A549 (cell line): ENCODE data around the gene CFC1.
"Not testable (repeated sequence)": the region's sequence is repeated elsewhere in the genome, so short reads cannot be mapped to it uniquely, and the experiment has no call there.

Experiments
- CTCF ChIP-seq: fragments of >200 bp; sonication (Bioruptor Twin); formaldehyde crosslinking; IDR thresholded peaks from 3 replicates; pipeline ENCODE4 v1.5.1; 2016
- ESRRA ChIP-seq: fragments of 150-350 bp; IDR thresholded peaks from 2 replicates; pipeline ENCODE4 v1.6.1; 2014; ENCODE audit warnings: mild to moderate bottlenecking, low read length, borderline replicate concordance
- HOXA7 ChIP-seq: fragments of 250-450 bp; sonication (Bioruptor Pico); IDR thresholded peaks from 2 replicates; pipeline ENCODE4 v1.5.0; 2020; ENCODE audit warnings: mild to moderate bottlenecking, moderate library complexity
- MAFK ChIP-seq: fragments of 450-650 bp; IDR thresholded peaks from 2 replicates; pipeline ENCODE4 v1.6.1; 2014; ENCODE audit not compliant: partially characterized antibody
- MAX ChIP-seq: IDR thresholded peaks from 2 replicates; pipeline ENCODE4 v1.6.1; 2012
- MYC ChIP-seq: IDR thresholded peaks from 2 replicates; pipeline ENCODE4 v1.6.1; 2012; ENCODE audit warnings: mild to moderate bottlenecking, inconsistent platforms, low read length, improper control_type of control experiment, borderline replicate concordance
- POLR2A ChIP-seq: IDR thresholded peaks from 2 replicates; pipeline ENCODE4 v1.6.1; 2012; ENCODE audit warnings: mild to moderate bottlenecking, low read length
- RAD21 ChIP-seq, 2 experiments: fragments of >200 bp in 1 of 2; sonication (Bioruptor Twin) in 1 of 2; formaldehyde crosslinking in 1 of 2; IDR thresholded peaks in 1 of 2; conservative IDR thresholded peaks in 1 of 2; 2 replicates in 1 of 2; 3 replicates in 1 of 2; pipeline ENCODE4 v1.6.1; 2012 to 2018; ENCODE audit warnings: inconsistent platforms in 1 of 2
- RFX5 ChIP-seq: fragments of 450-650 bp; IDR thresholded peaks from 2 replicates; pipeline ENCODE4 v1.7.1; 2014; ENCODE audit warnings: antibody characterized with exemption, mild to moderate bottlenecking, moderate library complexity
- SMC3 ChIP-seq: fragments of >200 bp; sonication (Bioruptor Twin); formaldehyde crosslinking; IDR thresholded peaks from 3 replicates; pipeline ENCODE4 v1.6.1; 2018; ENCODE audit warnings: inconsistent platforms
- TF ChIP-seq, protein P1 (sequence below): fragments of 200-600 bp; sonication (generic); IDR thresholded peaks from 2 replicates; pipeline ENCODE4 v1.6.1; 2016; ENCODE audit warnings: antibody characterized with exemption, mild to moderate bottlenecking, moderate library complexity
- TF ChIP-seq, protein P2 (sequence below): fragments of >200 bp; sonication (Bioruptor Twin); formaldehyde crosslinking; IDR thresholded peaks from 3 replicates; pipeline ENCODE4 v1.6.1; 2016

GRCh38 chr2:130608276-130609001 lies 9.1 kb upstream of the CFC1 start:
- not testable (repeated sequence) for TF ChIP-seq CTCF; ESRRA; RAD21 (conservative IDR thresholded peaks at IDR 0.05 in 1 of 2, IDR thresholded peaks at IDR 0.05 in 1 of 2); MAX; POLR2A; SMC3; MYC; RFX5; HOXA7 (CRISPR knock-in tag); MAFK
- TF ChIP-seq, protein P1, sequence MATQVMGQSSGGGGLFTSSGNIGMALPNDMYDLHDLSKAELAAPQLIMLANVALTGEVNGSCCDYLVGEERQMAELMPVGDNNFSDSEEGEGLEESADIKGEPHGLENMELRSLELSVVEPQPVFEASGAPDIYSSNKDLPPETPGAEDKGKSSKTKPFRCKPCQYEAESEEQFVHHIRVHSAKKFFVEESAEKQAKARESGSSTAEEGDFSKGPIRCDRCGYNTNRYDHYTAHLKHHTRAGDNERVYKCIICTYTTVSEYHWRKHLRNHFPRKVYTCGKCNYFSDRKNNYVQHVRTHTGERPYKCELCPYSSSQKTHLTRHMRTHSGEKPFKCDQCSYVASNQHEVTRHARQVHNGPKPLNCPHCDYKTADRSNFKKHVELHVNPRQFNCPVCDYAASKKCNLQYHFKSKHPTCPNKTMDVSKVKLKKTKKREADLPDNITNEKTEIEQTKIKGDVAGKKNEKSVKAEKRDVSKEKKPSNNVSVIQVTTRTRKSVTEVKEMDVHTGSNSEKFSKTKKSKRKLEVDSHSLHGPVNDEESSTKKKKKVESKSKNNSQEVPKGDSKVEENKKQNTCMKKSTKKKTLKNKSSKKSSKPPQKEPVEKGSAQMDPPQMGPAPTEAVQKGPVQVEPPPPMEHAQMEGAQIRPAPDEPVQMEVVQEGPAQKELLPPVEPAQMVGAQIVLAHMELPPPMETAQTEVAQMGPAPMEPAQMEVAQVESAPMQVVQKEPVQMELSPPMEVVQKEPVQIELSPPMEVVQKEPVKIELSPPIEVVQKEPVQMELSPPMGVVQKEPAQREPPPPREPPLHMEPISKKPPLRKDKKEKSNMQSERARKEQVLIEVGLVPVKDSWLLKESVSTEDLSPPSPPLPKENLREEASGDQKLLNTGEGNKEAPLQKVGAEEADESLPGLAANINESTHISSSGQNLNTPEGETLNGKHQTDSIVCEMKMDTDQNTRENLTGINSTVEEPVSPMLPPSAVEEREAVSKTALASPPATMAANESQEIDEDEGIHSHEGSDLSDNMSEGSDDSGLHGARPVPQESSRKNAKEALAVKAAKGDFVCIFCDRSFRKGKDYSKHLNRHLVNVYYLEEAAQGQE = not testable (repeated sequence)
- TF ChIP-seq, protein P2, sequence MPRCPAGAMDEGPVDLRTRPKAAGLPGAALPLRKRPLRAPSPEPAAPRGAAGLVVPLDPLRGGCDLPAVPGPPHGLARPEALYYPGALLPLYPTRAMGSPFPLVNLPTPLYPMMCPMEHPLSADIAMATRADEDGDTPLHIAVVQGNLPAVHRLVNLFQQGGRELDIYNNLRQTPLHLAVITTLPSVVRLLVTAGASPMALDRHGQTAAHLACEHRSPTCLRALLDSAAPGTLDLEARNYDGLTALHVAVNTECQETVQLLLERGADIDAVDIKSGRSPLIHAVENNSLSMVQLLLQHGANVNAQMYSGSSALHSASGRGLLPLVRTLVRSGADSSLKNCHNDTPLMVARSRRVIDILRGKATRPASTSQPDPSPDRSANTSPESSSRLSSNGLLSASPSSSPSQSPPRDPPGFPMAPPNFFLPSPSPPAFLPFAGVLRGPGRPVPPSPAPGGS = not testable (repeated sequence)
